ENCODE results near the gene WSB1.
"Not testable (repeated sequence)": the region's sequence is repeated elsewhere in the genome, so short reads cannot be mapped to it uniquely, and the experiment has no call there.

The WSB1 gene

GRCh38 chr17:27318633-27319032, 24.7 kb downstream of the WSB1 start:
- DNase-seq, result no peak

GRCh38 chr17:27319541-27320221, 25.8 kb downstream of the WSB1 start:
- peak; percentile 63 for DNase-seq

- DNase-seq, result no peak
Observed at GRCh38 chr17:27320222-27320560, 26.3 kb downstream of the WSB1 start.

- peak; percentile 70 for DNase-seq
Observed at GRCh38 chr17:27321372-27321771, 27.5 kb downstream of the WSB1 start.

- DNase-seq, result no peak
Observed at GRCh38 chr17:27322026-27322425, 28.1 kb downstream of the WSB1 start.

- DNase-seq, result no peak
Observed at GRCh38 chr17:27322690-27323508, 29.0 kb downstream of the WSB1 start.

- peak; percentile 78 for DNase-seq
Observed at GRCh38 chr17:27323538-27324215, 29.8 kb downstream of the WSB1 start.

GRCh38 chr17:27324771-27325339, 30.9 kb downstream of the WSB1 start:
- no peak for DNase-seq

GRCh38 chr17:27326051-27326450, 32.1 kb downstream of the WSB1 start:
- DNase-seq, result no peak

GRCh38 chr17:27326585-27326984, 32.7 kb downstream of the WSB1 start:
- no peak for DNase-seq

- no peak for DNase-seq
Observed at GRCh38 chr17:27327397-27327796, 33.5 kb downstream of the WSB1 start.

GRCh38 chr17:27327871-27328270, 34.0 kb downstream of the WSB1 start:
- no peak for DNase-seq

- not testable (repeated sequence) for DNase-seq
Observed at GRCh38 chr17:27328686-27329085, 34.8 kb downstream of the WSB1 start.

- no peak for DNase-seq
Observed at GRCh38 chr17:27329146-27329805, 35.4 kb downstream of the WSB1 start.

GRCh38 chr17:27332047-27332393, 38.1 kb downstream of the WSB1 start:
- no peak for DNase-seq

- DNase-seq, result peak; percentile 99
Observed at GRCh38 chr17:27332485-27333409, 38.8 kb downstream of the WSB1 start.

GRCh38 chr17:27333410-27333980, 39.6 kb downstream of the WSB1 start:
- DNase-seq, result no peak

- no peak for DNase-seq
Observed at GRCh38 chr17:27336184-27336583, 42.3 kb downstream of the WSB1 start.

- DNase-seq, result no peak
Observed at GRCh38 chr17:27338536-27338985, 44.6 kb downstream of the WSB1 start.

GRCh38 chr17:27339198-27339835, 45.4 kb downstream of the WSB1 start:
- no peak for DNase-seq

All from NCI-H2029 (cell line).